Spleen (tissue), 11 donors: Measurements from ENCODE around the gene GIPC2. TPM values are rescaled to one million over a fixed set of nuclear protein-coding genes. Genes with fewer than 3 reads are reported as not detected.

Experiments
- DNase-seq: peaks from one replicate; pipeline ENCODE4 v3.0.0-alpha.2; 2020
- H3K27ac ChIP-seq, 8 donors: fragments of 200-600 bp; sonication (generic) in 7 of 8; 1 replicate in 4 of 8; 2 replicates in 4 of 8; pipeline versions ENCODE4 v1.5.0 to v1.8.0; 2016 to 2021; ENCODE audit warnings: inconsistent platforms in 4 of 8, mild to moderate bottlenecking in 4 of 8, moderate library complexity in 1 of 8
- H3K27me3 ChIP-seq, 7 donors: fragments of 200-600 bp; sonication (generic) in 6 of 7; replicated peaks in 1 of 7; 1 replicate in 4 of 7; 2 replicates in 3 of 7; pipeline versions ENCODE4 v1.5.0 to v1.8.0; 2016 to 2021; ENCODE audit warnings: inconsistent platforms in 3 of 7, mild to moderate bottlenecking in 1 of 7
- H3K36me3 ChIP-seq, 6 donors: fragments of 200-600 bp; sonication (generic) in 5 of 6; 1 replicate in 4 of 6; 2 replicates in 2 of 6; pipeline versions ENCODE4 v1.5.0 to v1.8.0; 2016 to 2021; ENCODE audit warnings: inconsistent platforms in 2 of 6
- H3K4me1 ChIP-seq, 6 donors: fragments of 200-600 bp; sonication (generic) in 5 of 6; 1 replicate in 3 of 6; 2 replicates in 3 of 6; pipeline versions ENCODE4 v1.5.0 to v1.8.0; 2016 to 2021; ENCODE audit warnings: inconsistent platforms in 3 of 6
- H3K4me3 ChIP-seq, 8 donors: fragments of 200-600 bp; sonication (generic) in 7 of 8; 1 replicate in 4 of 8; 2 replicates in 4 of 8; pipeline versions ENCODE4 v1.5.0 to v1.8.0; 2016 to 2021; ENCODE audit warnings: inconsistent platforms in 4 of 8, mild to moderate bottlenecking in 4 of 8, moderate library complexity in 2 of 8
- H3K9me3 ChIP-seq, 8 donors: fragments of 200-600 bp; sonication (generic) in 7 of 8; 1 replicate in 4 of 8; 2 replicates in 4 of 8; pipeline versions ENCODE4 v1.5.0 to v1.8.0; 2016 to 2021; ENCODE audit warnings: inconsistent platforms in 4 of 8
- CTCF ChIP-seq, 11 experiments: fragments of 200-600 bp in 7 of 11; fragments of 450-650 bp in 4 of 11; sonication (generic) in 4 of 11; IDR thresholded peaks in 8 of 11; conservative IDR thresholded peaks in 3 of 11; 1 replicate in 7 of 11; 2 replicates in 4 of 11; pipeline versions ENCODE4 v1.4.0 to v1.8.0; 2016 to 2021; ENCODE audit warnings: antibody characterized with exemption in 11 of 11, inconsistent platforms in 4 of 11, mild to moderate bottlenecking in 1 of 11
- POLR2A ChIP-seq, 3 donors: fragments of 450-650 bp; IDR thresholded peaks; one replicate each; pipeline ENCODE4 v1.5.1; 2017; ENCODE audit warnings: antibody characterized with exemption in 3 of 3, mild to moderate bottlenecking in 1 of 3
- POLR2AphosphoS5 ChIP-seq, 3 donors: sonication (generic); formaldehyde crosslinking; IDR thresholded peaks; one replicate each; pipeline ENCODE4 v1.5.1; 2017; ENCODE audit warnings: antibody characterized with exemption in 3 of 3
- WGBS, 5 donors: extraction: QIAGEN DNeasy Blood & Tissue Kit in 3 of 5; methylation state at CpG; one replicate each; pipeline versions ENCODE4 v1.1.5 to v1.1.7; 2013 to 2018; 5-methylcytosine and 5-hydroxymethylcytosine counted together
- intact Hi-C: fragments of 100-400 bp; cut with DNase I; formaldehyde crosslinking; loops from one replicate; pipeline ENCODE4 v1.15.0; 2023; ENCODE audit warnings: low total_unique reads
- polyA plus RNA-seq, 3 donors: library from polyadenylated mRNA; stranded (reverse); fragments of 200-250 nt; gene quantifications; one replicate each; pipeline ENCODE4 v1.2.1, GENCODE V29; 2013
- total RNA-seq, 7 donors: library from RNA; depleted of rRNA in 3 of 7; stranded (reverse); fragments of >200 nt in 3 of 7; fragmentation: NEBNext Ultra II Directional in 4 of 7; extraction: Animal tissue kit (Norgen Biotek cat#: 25700) in 4 of 7; gene quantifications; one replicate each; pipeline versions ENCODE4 v1.1.0 to v1.2.1, GENCODE V29; 2016 to 2021
- donor health status: healthy with polysubstance abuse.
- donor health status: DM: no; HTN: no; CAD: no; lungs with moderate emphysema.
- donor health status: DM: no; HTN: no; CAD: no.
- donor health status: Bipolar disorder and iron deficiency.
- donor health status: healthy.
- donor health status: DM: no; HTN: no; CAD: no.
- donor health status: DM: yes; HTN: yes; CAD: no.

Gene GIPC2
- total and polyA plus RNA-seq, 10 donors: 5.5 to 49.9 (median 41.1) TPM

DNA sequence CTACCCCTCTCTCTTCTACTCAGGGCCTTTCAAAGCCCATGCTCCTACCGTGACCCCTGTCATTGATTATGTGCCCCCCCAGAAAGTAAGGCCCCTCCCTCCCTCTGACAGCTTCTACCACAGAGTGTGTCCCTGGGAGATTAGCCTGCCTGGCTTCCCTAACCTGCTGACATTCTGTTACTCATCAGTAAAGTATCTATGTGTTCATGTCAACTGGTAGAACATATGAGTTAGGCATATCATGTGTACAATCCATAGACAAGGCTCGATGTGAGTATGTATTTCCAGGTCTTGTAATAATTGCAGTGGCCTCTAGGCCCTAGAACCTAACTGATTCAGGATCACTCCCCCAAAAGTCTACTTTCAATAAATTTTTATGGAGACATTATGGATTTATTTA lies 120.0 kb downstream of the GIPC2 start:
- H3K9me3 ChIP-seq: no peaks in the 10 kb centered on the region
- no peaks in the 10 kb centered on the region for H3K27me3 ChIP-seq
- TF ChIP-seq CTCF (IDR thresholded peaks at IDR 0.05 in 8 of 11, conservative IDR thresholded peaks at IDR 0.05 in 3 of 11): no peak
- no peak for TF ChIP-seq POLR2A (IDR thresholded peaks at IDR 0.05)
- no peak for TF ChIP-seq POLR2AphosphoS5 (IDR thresholded peaks at IDR 0.05)
- no peaks in the 10 kb centered on the region for H3K4me1 ChIP-seq
- intact Hi-C loops: no loop called here
- DNase-seq: no peak
- WGBS, 5 donors: 65 to 85% (median 74%) methylated on average over 2 of the region's 2 CpGs
- H3K36me3 ChIP-seq: no peaks in the 10 kb centered on the region
- H3K27ac ChIP-seq: no peak overlapping the region
- H3K4me3 ChIP-seq: no peak overlapping the region

DNA sequence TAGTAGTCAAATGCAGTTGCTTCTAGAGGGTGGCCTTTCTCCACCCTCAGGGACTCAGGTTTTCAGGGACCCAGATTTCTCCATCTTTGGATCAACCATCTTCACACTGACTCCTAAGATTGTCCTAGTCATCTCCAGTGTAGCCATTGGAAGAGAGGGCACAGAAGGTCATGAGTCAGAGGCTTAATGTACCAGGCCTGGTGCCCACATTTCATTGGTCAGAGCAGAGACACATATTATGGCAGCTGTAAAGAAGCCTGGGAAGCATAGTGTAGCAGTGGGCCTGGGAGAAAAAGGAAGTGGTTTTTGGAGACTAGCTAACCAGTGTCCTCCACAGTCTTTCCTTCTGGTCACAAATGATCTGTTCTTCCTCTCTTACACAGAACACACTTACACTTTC lies 122.5 kb downstream of the GIPC2 start:
- intact Hi-C loops: no loop called here
- no peak for DNase-seq
- no peaks in the 10 kb centered on the region for H3K36me3 ChIP-seq
- H3K27me3 ChIP-seq: no peaks in the 10 kb centered on the region
- H3K9me3 ChIP-seq: no peaks in the 10 kb centered on the region
- no peaks in the 10 kb centered on the region for H3K4me1 ChIP-seq
- no peak overlapping the region for H3K4me3 ChIP-seq
- TF ChIP-seq POLR2AphosphoS5 (IDR thresholded peaks at IDR 0.05) (no peak), CTCF (IDR thresholded peaks at IDR 0.05 in 8 of 11, conservative IDR thresholded peaks at IDR 0.05 in 3 of 11) (no peak), POLR2A (IDR thresholded peaks at IDR 0.05) (no peak)
- H3K27ac ChIP-seq: no peak overlapping the region

DNA sequence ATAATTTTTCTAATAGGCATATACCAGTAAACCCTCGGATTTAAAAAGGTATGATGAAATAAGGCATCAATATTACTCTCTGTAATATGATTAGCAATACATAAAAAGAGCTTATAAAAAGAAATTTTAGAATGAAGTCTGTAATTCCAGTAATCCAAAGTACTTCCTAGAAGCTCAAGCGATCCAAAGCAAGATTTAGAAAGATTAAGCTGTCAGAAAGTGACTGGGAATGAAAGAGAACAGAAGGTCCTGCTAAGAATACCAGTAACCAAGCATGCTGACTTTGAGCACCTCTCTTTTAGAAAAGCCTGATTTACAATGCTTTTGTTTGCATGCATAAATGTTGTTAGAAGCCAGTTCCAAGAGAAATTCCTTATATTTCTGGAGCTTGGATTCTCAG lies 125.1 kb downstream of the GIPC2 start:
- H3K36me3 ChIP-seq: no peaks in the 10 kb centered on the region
- no peak for TF ChIP-seq POLR2A (IDR thresholded peaks at IDR 0.05)
- WGBS, 5 donors: 58 to 80% (median 65%) methylated on average over 2 of the region's 2 CpGs
- H3K27me3 ChIP-seq: no peaks in the 10 kb centered on the region
- no peaks in the 10 kb centered on the region for H3K4me1 ChIP-seq
- no peaks in the 10 kb centered on the region for H3K9me3 ChIP-seq
- H3K4me3 ChIP-seq: no peak overlapping the region
- no peak overlapping the region for H3K27ac ChIP-seq
- no peak for DNase-seq
- intact Hi-C loops: no loop called here

GRCh38 chr1:78171736-78172590 lies 126.2 kb downstream of the GIPC2 start:
- intact Hi-C loops: no loop called here
- H3K4me1 ChIP-seq: no peaks in the 10 kb centered on the region
- H3K4me3 ChIP-seq: no peak overlapping the region
- no peak for TF ChIP-seq POLR2AphosphoS5 (IDR thresholded peaks at IDR 0.05)
- no peak for TF ChIP-seq POLR2A (IDR thresholded peaks at IDR 0.05)
- no peak for TF ChIP-seq CTCF (IDR thresholded peaks at IDR 0.05 in 8 of 11, conservative IDR thresholded peaks at IDR 0.05 in 3 of 11)
- no peaks in the 10 kb centered on the region for H3K36me3 ChIP-seq
- H3K9me3 ChIP-seq: no peaks in the 10 kb centered on the region
- DNase-seq: no peak
- H3K27me3 ChIP-seq: no peaks in the 10 kb centered on the region
- 87 to 94% (median 89%) methylated on average over 3 of the region's 3 CpGs for WGBS, 5 donors
- H3K27ac ChIP-seq: no peak overlapping the region
